IMR-90 (cell line): ENCODE results near the gene TPT1. TPM values are rescaled to one million over a fixed set of nuclear protein-coding genes. Genes with fewer than 3 reads are reported as not detected.

Source experiments
- ATAC-seq: fragments of 200-7000 bp; cut with Tn5 transposase; 2 replicates; pipeline ENCODE4 v1.9.1; 2020; ENCODE audit warnings: low read depth, mild to moderate bottlenecking, moderate library complexity
- BruUV-seq: library from RNA; stranded (reverse); fragments of 400-500 nt; replicated peaks from 2 replicates; lab custom pipeline; 2021; lab: Mats Ljungman, UMichigan
- CTCF ChIA-PET: fragments of 300-600 bp; formaldehyde crosslinking; extraction: SDS; loops from one replicate; lab custom pipeline; 2021; ENCODE audit warnings: antibody characterized with exemption; lab: Yijun Ruan, JAX
- POLR2A ChIA-PET: fragments of 300-600 bp; sonication (Branson Sonifier 250); formaldehyde crosslinking; loops from one replicate; lab custom pipeline; 2022; ENCODE audit warnings: antibody characterized with exemption; ENCODE audit not compliant: unreplicated experiment; lab: Charles Lee
- DNase-seq: peaks from one replicate; pipeline ENCODE4 v3.0.0; 2013
- H2AFZ ChIP-seq: replicated peaks from 2 replicates; pipeline ENCODE3; 2013; ENCODE audit warnings: low read length, mild to moderate bottlenecking; ENCODE audit not compliant: poor library complexity
- H2AK5ac ChIP-seq: 2 replicates; pipeline ENCODE4 v1.6.1; 2013; ENCODE audit warnings: low read depth, low read length, inconsistent platforms
- H2AK9ac ChIP-seq: replicated peaks from 2 replicates; pipeline ENCODE3; 2013; ENCODE audit warnings: mild to moderate bottlenecking, low read depth, low read length, moderate library complexity; ENCODE audit not compliant: poor library complexity
- H2BK120ac ChIP-seq: 2 replicates; pipeline ENCODE4 v1.6.1; 2013; ENCODE audit warnings: low read depth, low read length, inconsistent platforms
- H2BK15ac ChIP-seq: 3 replicates; pipeline ENCODE4 v1.6.1; 2013; ENCODE audit warnings: low read depth, low read length, inconsistent platforms
- H2BK20ac ChIP-seq: 2 replicates; pipeline ENCODE4 v1.6.1; 2013; ENCODE audit warnings: low read depth, mild to moderate bottlenecking, inconsistent platforms, low read length, moderate library complexity
- H2BK5ac ChIP-seq: 2 replicates; pipeline ENCODE4 v1.6.1; 2013; ENCODE audit warnings: mild to moderate bottlenecking, low read depth, low read length, inconsistent platforms; ENCODE audit not compliant: poor library complexity, severe bottlenecking
- H3K14ac ChIP-seq: replicated peaks from 2 replicates; pipeline ENCODE4 v1.6.1; 2013; ENCODE audit warnings: low read depth, low read length, inconsistent platforms
- H3K18ac ChIP-seq: 2 replicates; pipeline ENCODE4 v1.6.1; 2013; ENCODE audit warnings: low read depth, low read length, control low read depth
- H3K23ac ChIP-seq: 2 replicates; pipeline ENCODE4 v1.6.1; 2013; ENCODE audit warnings: low read depth, low read length, inconsistent platforms
- H3K27ac ChIP-seq: 2 replicates; pipeline ENCODE4 v1.5.1; 2013; ENCODE audit warnings: mild to moderate bottlenecking, control low read depth, low read length; ENCODE audit not compliant: insufficient read depth
- H3K27me3 ChIP-seq: 2 replicates; pipeline ENCODE4 v1.6.1; 2013; ENCODE audit warnings: low read length; ENCODE audit not compliant: control insufficient read depth, insufficient read depth
- H3K36me3 ChIP-seq: 2 replicates; pipeline ENCODE4 v1.6.1; 2013; ENCODE audit warnings: low read length, mixed read lengths; ENCODE audit not compliant: control insufficient read depth, insufficient read depth
- H3K4ac ChIP-seq: 2 replicates; pipeline ENCODE4 v1.6.1; 2013; ENCODE audit warnings: low read depth, low read length, inconsistent platforms
- H3K4me1 ChIP-seq: 2 replicates; pipeline ENCODE4 v1.6.1; 2013; ENCODE audit warnings: low read length, mixed read lengths; ENCODE audit not compliant: control insufficient read depth, insufficient read depth
- H3K4me2 ChIP-seq: 2 replicates; pipeline ENCODE4 v1.6.1; 2013; ENCODE audit warnings: low read depth, mild to moderate bottlenecking, control low read depth, low read length, moderate library complexity
- H3K4me3 ChIP-seq: 2 replicates; pipeline ENCODE4 v1.5.1; 2013; ENCODE audit warnings: low read depth, mild to moderate bottlenecking, control low read depth, low read length, moderate library complexity; ENCODE audit not compliant: insufficient read depth
- H3K56ac ChIP-seq: 2 replicates; pipeline ENCODE4 v1.6.1; 2013; ENCODE audit warnings: low read length, inconsistent platforms; ENCODE audit not compliant: insufficient read depth; ENCODE audit errors: extremely low read depth
- H3K79me1 ChIP-seq, 2 experiments: 2 replicates each; pipeline ENCODE4 v1.6.1; 2013; ENCODE audit warnings: low read length in 2 of 2, inconsistent platforms in 1 of 2, low read depth in 1 of 2
- H3K9ac ChIP-seq: 2 replicates; pipeline ENCODE4 v1.6.1; 2013; ENCODE audit warnings: low read depth, low read length, control low read depth
- H3K9me1 ChIP-seq: 2 replicates; pipeline ENCODE4 v1.6.1; 2013; ENCODE audit warnings: low read length, inconsistent platforms; ENCODE audit not compliant: insufficient read depth
- H3K9me3 ChIP-seq: 2 replicates; pipeline ENCODE4 v1.6.1; 2013; ENCODE audit warnings: low read length; ENCODE audit not compliant: control insufficient read depth, insufficient read depth
- H4K20me1 ChIP-seq: 2 replicates; pipeline ENCODE4 v1.6.1; 2013; ENCODE audit warnings: low read length, inconsistent platforms; ENCODE audit not compliant: insufficient read depth
- H4K5ac ChIP-seq: 2 replicates; pipeline ENCODE4 v1.6.1; 2013; ENCODE audit warnings: mild to moderate bottlenecking, low read depth, low read length, control low read depth
- H4K8ac ChIP-seq, 2 experiments: 2 replicates each; pipeline ENCODE4 v1.6.1; 2013; ENCODE audit warnings: low read depth in 2 of 2, low read length in 2 of 2, control low read depth in 1 of 2, inconsistent platforms in 1 of 2
- H4K91ac ChIP-seq: 2 replicates; pipeline ENCODE4 v1.6.1; 2013; ENCODE audit warnings: low read depth, low read length, inconsistent platforms; ENCODE audit not compliant: insufficient read depth
- MXI1 ChIP-seq: IDR thresholded peaks from 2 replicates; pipeline ENCODE4 v1.6.1; 2012; ENCODE audit warnings: low read depth, mild to moderate bottlenecking, low read length, moderate library complexity, borderline replicate concordance
- NFE2L2 ChIP-seq: fragments of 150-350 bp; IDR thresholded peaks from 2 replicates; pipeline ENCODE4 v1.6.1; 2016; ENCODE audit warnings: low read depth, mild to moderate bottlenecking, low read length
- POLR2A ChIP-seq: IDR thresholded peaks from 2 replicates; pipeline ENCODE4 v1.6.1; 2012; ENCODE audit warnings: mild to moderate bottlenecking, low read depth, low read length
- RCOR1 ChIP-seq: IDR thresholded peaks from 2 replicates; pipeline ENCODE4 v1.6.1; 2012; ENCODE audit warnings: mild to moderate bottlenecking, low read length, improper control_type of control experiment; ENCODE audit not compliant: insufficient replicate concordance
- RFX5 ChIP-seq: IDR thresholded peaks from 2 replicates; pipeline ENCODE4 v1.8.0; 2012; ENCODE audit warnings: low read depth, mild to moderate bottlenecking, low read length, moderate library complexity
- WGBS, 2 experiments: methylation state at CpG; one replicate each; pipeline versions ENCODE4 v1.1.5 to v1.1.7; 2013; ENCODE audit warnings: missing lambda C conversion rate in 2 of 2; ENCODE audit not compliant: insufficient read length in 1 of 2; ENCODE audit errors: extremely low coverage in 2 of 2; 5-methylcytosine and 5-hydroxymethylcytosine counted together
- dilution Hi-C: fragments of 300-500 bp; cut with HindIII; formaldehyde crosslinking; loops from one replicate; pipeline ENCODE4 v1.14.3; 2018; ENCODE audit warnings: low sequenced_read_pairs; ENCODE audit not compliant: unreplicated experiment
- in situ Hi-C: fragments of 300-500 bp; cut with MboI; formaldehyde crosslinking; loops from 3 replicates; pipeline ENCODE4 v1.14.3; 2019; ENCODE audit warnings: low sequenced_read_pairs, inconsistent platforms, mixed read lengths
- intact Hi-C: fragments of 100-400 bp; cut with micrococcal nuclease; formaldehyde crosslinking; loops from 2 replicates; pipeline ENCODE4 v1.10.0; 2022
- polyA plus RNA-seq, 3 experiments: library from polyadenylated mRNA; depleted of rRNA; stranded (reverse); fragments of >200 nt; gene quantifications; 2 replicates each; pipeline ENCODE4 v1.2.3, GENCODE V29; 2012; ENCODE audit warnings: low replicate concordance in 1 of 3
- total RNA-seq: library from RNA; depleted of rRNA; stranded (reverse); fragments of >200 nt; gene quantifications from 2 replicates; pipeline ENCODE4 v1.2.3, GENCODE V29; 2012
- TF ChIP-seq, protein P1 (sequence below): fragments of 150-350 bp; IDR thresholded peaks from 2 replicates; pipeline ENCODE4 v1.6.1; 2017; ENCODE audit warnings: mild to moderate bottlenecking, antibody characterized with exemption, low read length, low read depth

Gene TPT1
- total and polyA plus RNA-seq, 2 of the 4 experiments (the other 2 are of a cell fraction) = 1,663 to 2,665 TPM

DNA sequence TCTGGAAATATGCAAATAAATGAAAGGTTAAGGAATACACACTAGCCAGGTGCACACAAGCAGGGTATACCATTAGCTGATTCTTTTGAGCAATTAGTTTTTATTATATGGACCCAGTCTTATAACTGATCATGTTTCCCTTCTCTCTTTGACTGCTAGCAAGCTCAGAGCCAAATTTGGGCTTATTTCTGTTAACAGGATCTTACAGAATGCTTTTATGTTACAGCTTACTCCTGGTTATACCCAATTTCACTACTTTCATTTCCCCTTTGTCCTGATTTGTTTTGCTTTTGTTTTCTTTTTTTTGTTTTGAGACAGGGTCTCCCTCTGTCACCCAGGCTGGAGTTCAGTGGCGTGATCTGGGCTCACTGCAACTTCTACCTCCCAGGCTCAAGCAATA lies 12.9 kb upstream of the TPT1 start:
- Histone ChIP-seq H4K5ac (no peak overlapping the region), H4K20me1 (no peaks in the 10 kb centered on the region), H3K56ac (no peak overlapping the region), H3K23ac (no peak overlapping the region), H4K91ac (no peak overlapping the region), H2BK15ac (no peak overlapping the region), H3K14ac (no peak overlapping the region), H3K4ac (no peak overlapping the region), H3K79me1 (peaks cover 18 to 42% of the 10 kb centered on the region in 2 experiments), H3K9me3 (no peaks in the 10 kb centered on the region), H2BK5ac (no peak overlapping the region), H2AK5ac (no peak overlapping the region), H3K36me3 (peaks cover 43% of the 10 kb centered on the region), H2BK120ac (no peak overlapping the region), H3K27me3 (no peaks in the 10 kb centered on the region), H2AFZ (no peak overlapping the region), H2BK20ac (no peak overlapping the region), H3K9me1 (peaks cover 8% of the 10 kb centered on the region), H3K18ac (no peak overlapping the region), H3K27ac (no peak overlapping the region), H2AK9ac (no peak overlapping the region), H3K4me3 (no peak overlapping the region), H4K8ac (no peak overlapping the region), H3K4me1 (peaks cover 2% of the 10 kb centered on the region; the same call in 1 of the 2 replicates), H3K4me2 (no peak overlapping the region), H3K9ac (no peak overlapping the region)
- ChIA-PET POLR2A (no interaction called here), CTCF (no interaction called here)
- TF ChIP-seq POLR2A (no peak), MXI1 (no peak), RFX5 (no peak), RCOR1 (no peak), NFE2L2 (no peak)
- TF ChIP-seq, protein P1, sequence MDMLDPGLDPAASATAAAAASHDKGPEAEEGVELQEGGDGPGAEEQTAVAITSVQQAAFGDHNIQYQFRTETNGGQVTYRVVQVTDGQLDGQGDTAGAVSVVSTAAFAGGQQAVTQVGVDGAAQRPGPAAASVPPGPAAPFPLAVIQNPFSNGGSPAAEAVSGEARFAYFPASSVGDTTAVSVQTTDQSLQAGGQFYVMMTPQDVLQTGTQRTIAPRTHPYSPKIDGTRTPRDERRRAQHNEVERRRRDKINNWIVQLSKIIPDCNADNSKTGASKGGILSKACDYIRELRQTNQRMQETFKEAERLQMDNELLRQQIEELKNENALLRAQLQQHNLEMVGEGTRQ = no peak
- DNase-seq = no peak
- dilution Hi-C loops (no loop called here), in situ Hi-C loops (loop anchor here (25.0 kb wide), 1 partner anchor 633 kb away; no protein-coding TSS in a partner anchor), intact Hi-C loops (no loop called here)
- ATAC-seq = no peak
- WGBS, 2 experiments = no CpG with 5 or more reads among the region's 1 CpG
- no TSS peak for BruUV-seq
